WI38 (cell line): ENCODE results near the gene ZNF408.

Experiments used
- H3K4me3 ChIP-seq: 2 replicates; pipeline ENCODE4 v1.5.1; 2011; ENCODE audit warnings: low read depth, mild to moderate bottlenecking, control low read depth, low read length
- CTCF ChIP-seq: IDR thresholded peaks from 2 replicates; pipeline ENCODE4 v1.5.1; 2012; ENCODE audit warnings: low read depth, mild to moderate bottlenecking, control low read depth, low read length

The ZNF408 gene

GRCh38 chr11:46723359-46723680, 22.5 kb downstream of the ZNF408 start:
- no peak for TF ChIP-seq CTCF
- H3K4me3 ChIP-seq = no peak overlapping the region

GRCh38 chr11:46724088-46724487, 23.3 kb downstream of the ZNF408 start:
- no peak for TF ChIP-seq CTCF
- H3K4me3 ChIP-seq = no peak overlapping the region

DNA sequence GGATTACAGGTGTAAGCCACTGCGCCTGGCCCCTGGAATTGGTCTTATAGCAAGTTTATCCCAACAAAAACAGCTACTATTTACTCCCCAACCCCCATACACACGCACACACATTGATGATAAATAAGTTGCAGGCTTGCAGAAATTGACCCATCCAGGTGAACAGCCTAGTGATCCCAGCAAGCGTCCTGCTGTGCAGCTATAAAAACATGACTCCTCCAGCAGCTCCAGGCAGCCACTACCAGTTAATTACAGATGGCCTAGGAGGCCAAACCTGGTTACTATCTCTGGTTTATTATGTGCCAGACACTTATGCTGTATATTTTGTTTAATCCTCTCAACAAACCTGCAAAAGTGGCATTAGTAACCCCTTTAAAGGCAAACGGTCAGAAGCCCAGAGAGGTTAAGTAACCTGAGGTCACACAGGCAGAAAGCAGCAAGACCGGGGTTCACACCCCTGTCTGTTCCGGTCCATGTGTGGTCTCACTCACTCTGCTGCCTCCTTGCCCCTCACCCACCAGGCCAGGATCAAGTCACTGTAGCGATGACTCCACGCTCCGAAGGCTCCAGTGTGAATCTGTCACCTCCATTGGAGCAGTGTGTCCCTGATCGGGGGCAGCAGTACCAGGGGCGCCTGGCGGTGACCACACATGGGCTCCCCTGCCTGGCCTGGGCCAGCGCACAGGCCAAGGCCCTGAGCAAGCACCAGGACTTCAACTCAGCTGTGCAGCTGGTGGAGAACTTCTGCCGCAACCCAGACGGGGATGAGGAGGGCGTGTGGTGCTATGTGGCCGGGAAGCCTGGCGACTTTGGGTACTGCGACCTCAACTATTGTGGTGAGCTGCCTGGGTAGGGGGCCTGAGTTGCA, 24.7 kb downstream of the ZNF408 start:
- TF ChIP-seq CTCF = no peak
- H3K4me3 ChIP-seq = no peak overlapping the region

DNA sequence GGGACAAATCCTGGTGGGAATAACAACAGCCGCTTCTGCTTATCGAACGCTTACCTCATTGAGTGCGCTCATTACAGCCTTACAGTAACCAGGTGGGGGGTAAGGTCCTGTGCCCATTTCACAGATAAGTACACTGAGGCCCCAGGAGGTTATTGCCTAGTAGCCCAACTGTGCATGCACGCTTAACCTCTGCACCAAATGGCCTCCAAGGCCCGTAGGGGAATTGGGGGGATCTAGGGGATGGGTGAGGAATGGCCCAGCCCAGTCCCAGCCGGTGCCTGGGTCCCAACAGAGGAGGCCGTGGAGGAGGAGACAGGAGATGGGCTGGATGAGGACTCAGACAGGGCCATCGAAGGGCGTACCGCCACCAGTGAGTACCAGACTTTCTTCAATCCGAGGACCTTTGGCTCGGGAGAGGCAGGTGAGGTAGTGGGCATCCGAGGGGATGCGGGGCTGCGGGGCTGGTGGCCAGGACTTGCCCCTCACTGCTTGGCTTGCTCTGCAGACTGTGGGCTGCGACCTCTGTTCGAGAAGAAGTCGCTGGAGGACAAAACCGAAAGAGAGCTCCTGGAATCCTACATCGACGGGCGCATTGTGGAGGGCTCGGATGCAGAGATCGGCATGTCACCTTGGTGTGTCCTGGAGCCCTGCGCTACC, 25.5 kb downstream of the ZNF408 start:
- H3K4me3 ChIP-seq = no peak overlapping the region
- no peak for TF ChIP-seq CTCF

- TF ChIP-seq CTCF = no peak
- no peak overlapping the region for H3K4me3 ChIP-seq
These were observed 27.3 kb downstream of the ZNF408 start for GRCh38 chr11:46727952-46728658.

DNA sequence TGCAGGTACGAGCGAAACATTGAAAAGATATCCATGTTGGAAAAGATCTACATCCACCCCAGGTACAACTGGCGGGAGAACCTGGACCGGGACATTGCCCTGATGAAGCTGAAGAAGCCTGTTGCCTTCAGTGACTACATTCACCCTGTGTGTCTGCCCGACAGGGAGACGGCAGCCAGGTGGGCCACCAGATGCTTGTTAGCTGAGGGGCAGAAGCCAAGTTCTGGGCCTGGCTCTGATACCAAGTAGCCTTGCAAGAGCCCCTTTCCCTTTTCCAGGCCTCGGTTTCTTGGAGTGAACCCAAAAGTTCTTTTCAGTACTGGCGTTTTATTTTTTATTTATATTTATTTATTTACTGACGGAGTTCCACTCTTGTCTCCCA, 27.8 kb downstream of the ZNF408 start:
- TF ChIP-seq CTCF = no peak
- H3K4me3 ChIP-seq = no peak overlapping the region
